ENCODE data around the gene CA12.

DNA sequence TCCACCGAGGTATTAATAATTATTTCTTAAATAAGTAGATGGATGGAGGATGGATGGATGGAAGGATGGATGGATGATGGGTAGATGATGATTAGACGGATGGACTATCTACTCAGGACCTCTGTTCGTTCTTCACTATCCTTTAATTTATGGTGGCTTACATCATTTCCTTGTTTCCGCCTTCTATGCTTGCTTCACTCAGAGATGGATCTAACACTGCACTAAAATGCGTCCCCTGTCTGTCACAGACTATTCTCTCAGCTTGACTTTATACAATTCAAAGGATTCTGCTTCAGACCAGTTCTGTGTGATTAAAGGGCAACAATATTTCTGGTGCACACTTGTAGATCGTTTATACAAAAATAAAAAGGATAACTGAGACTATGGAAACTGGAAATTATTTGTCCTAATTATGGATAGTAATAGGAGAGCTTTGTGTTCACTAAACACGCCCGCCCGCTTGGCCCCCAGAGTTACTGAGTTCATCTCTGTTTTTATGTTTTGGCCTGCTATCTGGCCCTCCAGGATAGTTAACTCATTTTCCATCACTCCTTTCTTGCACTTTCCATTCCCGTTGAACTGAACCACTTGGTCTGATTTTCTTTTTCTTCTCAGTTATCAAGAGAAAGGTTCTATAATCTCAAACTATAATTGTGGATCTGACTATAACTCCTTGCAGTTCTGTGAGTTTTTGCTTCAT lies 41.4 kb upstream of the CA12 start:
- TF ChIP-seq, protein P1, sequence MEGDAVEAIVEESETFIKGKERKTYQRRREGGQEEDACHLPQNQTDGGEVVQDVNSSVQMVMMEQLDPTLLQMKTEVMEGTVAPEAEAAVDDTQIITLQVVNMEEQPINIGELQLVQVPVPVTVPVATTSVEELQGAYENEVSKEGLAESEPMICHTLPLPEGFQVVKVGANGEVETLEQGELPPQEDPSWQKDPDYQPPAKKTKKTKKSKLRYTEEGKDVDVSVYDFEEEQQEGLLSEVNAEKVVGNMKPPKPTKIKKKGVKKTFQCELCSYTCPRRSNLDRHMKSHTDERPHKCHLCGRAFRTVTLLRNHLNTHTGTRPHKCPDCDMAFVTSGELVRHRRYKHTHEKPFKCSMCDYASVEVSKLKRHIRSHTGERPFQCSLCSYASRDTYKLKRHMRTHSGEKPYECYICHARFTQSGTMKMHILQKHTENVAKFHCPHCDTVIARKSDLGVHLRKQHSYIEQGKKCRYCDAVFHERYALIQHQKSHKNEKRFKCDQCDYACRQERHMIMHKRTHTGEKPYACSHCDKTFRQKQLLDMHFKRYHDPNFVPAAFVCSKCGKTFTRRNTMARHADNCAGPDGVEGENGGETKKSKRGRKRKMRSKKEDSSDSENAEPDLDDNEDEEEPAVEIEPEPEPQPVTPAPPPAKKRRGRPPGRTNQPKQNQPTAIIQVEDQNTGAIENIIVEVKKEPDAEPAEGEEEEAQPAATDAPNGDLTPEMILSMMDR (IDR thresholded peaks at IDR 0.05; ENCODE audit: insufficient read depth, low read length), result no peak
- TF ChIP-seq POLR2AphosphoS5 (IDR thresholded peaks at IDR 0.05; ENCODE audit: low read depth) (no peak), GABPA (IDR thresholded peaks at IDR 0.05; ENCODE audit: low read depth) (no peak), SPI1 (IDR thresholded peaks at IDR 0.05; ENCODE audit: borderline replicate concordance, low read depth) (no peak)
- TF ChIP-seq, protein P2, sequence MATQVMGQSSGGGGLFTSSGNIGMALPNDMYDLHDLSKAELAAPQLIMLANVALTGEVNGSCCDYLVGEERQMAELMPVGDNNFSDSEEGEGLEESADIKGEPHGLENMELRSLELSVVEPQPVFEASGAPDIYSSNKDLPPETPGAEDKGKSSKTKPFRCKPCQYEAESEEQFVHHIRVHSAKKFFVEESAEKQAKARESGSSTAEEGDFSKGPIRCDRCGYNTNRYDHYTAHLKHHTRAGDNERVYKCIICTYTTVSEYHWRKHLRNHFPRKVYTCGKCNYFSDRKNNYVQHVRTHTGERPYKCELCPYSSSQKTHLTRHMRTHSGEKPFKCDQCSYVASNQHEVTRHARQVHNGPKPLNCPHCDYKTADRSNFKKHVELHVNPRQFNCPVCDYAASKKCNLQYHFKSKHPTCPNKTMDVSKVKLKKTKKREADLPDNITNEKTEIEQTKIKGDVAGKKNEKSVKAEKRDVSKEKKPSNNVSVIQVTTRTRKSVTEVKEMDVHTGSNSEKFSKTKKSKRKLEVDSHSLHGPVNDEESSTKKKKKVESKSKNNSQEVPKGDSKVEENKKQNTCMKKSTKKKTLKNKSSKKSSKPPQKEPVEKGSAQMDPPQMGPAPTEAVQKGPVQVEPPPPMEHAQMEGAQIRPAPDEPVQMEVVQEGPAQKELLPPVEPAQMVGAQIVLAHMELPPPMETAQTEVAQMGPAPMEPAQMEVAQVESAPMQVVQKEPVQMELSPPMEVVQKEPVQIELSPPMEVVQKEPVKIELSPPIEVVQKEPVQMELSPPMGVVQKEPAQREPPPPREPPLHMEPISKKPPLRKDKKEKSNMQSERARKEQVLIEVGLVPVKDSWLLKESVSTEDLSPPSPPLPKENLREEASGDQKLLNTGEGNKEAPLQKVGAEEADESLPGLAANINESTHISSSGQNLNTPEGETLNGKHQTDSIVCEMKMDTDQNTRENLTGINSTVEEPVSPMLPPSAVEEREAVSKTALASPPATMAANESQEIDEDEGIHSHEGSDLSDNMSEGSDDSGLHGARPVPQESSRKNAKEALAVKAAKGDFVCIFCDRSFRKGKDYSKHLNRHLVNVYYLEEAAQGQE (IDR thresholded peaks at IDR 0.05; ENCODE audit: insufficient replicate concordance, low read depth), result no peak
